Keratinocyte (primary cell): ENCODE results near the gene PLXNA2. TPM values are rescaled to one million over a fixed set of nuclear protein-coding genes. Genes with fewer than 3 reads are reported as not detected.

Experiments
- DNase-seq: peaks from one replicate; pipeline ENCODE4 v3.0.0-alpha.2; 2011; ENCODE audit warnings: low read depth, missing footprints, low spot score
- FAIRE-seq: peaks from 2 replicates; lab custom pipeline; 2011; peaks lifted over from hg19 to GRCh38; lab: Jason Lieb, UNC
- H2AFZ ChIP-seq: 2 replicates; pipeline ENCODE4 v1.6.0; 2012; ENCODE audit warnings: low read length, control low read depth, inconsistent platforms; ENCODE audit not compliant: control insufficient read depth
- H3K27ac ChIP-seq: 2 replicates; pipeline ENCODE4 v1.5.1; 2011; ENCODE audit warnings: low read length; ENCODE audit not compliant: control insufficient read depth, insufficient read depth
- H3K27me3 ChIP-seq: 3 replicates; pipeline ENCODE4 v1.6.0; 2011; ENCODE audit warnings: low read length; ENCODE audit not compliant: control insufficient read depth, insufficient read depth; ENCODE audit errors: extremely low read depth
- H3K36me3 ChIP-seq, 2 experiments: 2 replicates in 1 of 2; 3 replicates in 1 of 2; pipeline ENCODE4 v1.5.1; 2011; ENCODE audit warnings: low read length in 2 of 2, mild to moderate bottlenecking in 1 of 2; ENCODE audit not compliant: control insufficient read depth in 2 of 2, insufficient read depth in 2 of 2; ENCODE audit errors: extremely low read depth in 1 of 2
- H3K4me1 ChIP-seq: 3 replicates; pipeline ENCODE4 v1.5.1; 2011; ENCODE audit warnings: low read length; ENCODE audit not compliant: control insufficient read depth, insufficient read depth; ENCODE audit errors: extremely low read depth
- H3K4me2 ChIP-seq: 3 replicates; pipeline ENCODE4 v1.6.0; 2011; ENCODE audit warnings: low read depth, low read length; ENCODE audit not compliant: control insufficient read depth, insufficient read depth; ENCODE audit errors: extremely low read depth
- H3K4me3 ChIP-seq, 3 experiments: fragments of 200-600 bp in 1 of 3; sonication (generic) in 1 of 3; 2 replicates in 2 of 3; 3 replicates in 1 of 3; pipeline ENCODE4 v1.5.1; 2011 to 2016; ENCODE audit warnings: low read length in 3 of 3, mild to moderate bottlenecking in 3 of 3, control low read depth in 2 of 3, inconsistent platforms in 1 of 3, low read depth in 1 of 3, mixed read lengths in 1 of 3, mixed run types in 1 of 3, moderate library complexity in 1 of 3; ENCODE audit not compliant: control insufficient read depth in 2 of 3, insufficient read depth in 2 of 3; ENCODE audit errors: extremely low read depth in 1 of 3
- H3K79me2 ChIP-seq: 2 replicates; pipeline ENCODE4 v1.6.0; 2012; ENCODE audit warnings: low read length; ENCODE audit not compliant: control insufficient read depth, insufficient read depth
- H3K9ac ChIP-seq: 3 replicates; pipeline ENCODE4 v1.6.0; 2011; ENCODE audit warnings: low read length; ENCODE audit not compliant: control insufficient read depth, insufficient read depth; ENCODE audit errors: extremely low read depth
- H3K9me1 ChIP-seq: 3 replicates; pipeline ENCODE4 v1.6.0; 2011; ENCODE audit warnings: low read length; ENCODE audit not compliant: control insufficient read depth, insufficient read depth; ENCODE audit errors: extremely low read depth
- H3K9me3 ChIP-seq: 2 replicates; pipeline ENCODE4 v1.5.1; 2012; ENCODE audit warnings: low read depth, low read length; ENCODE audit not compliant: control insufficient read depth
- H4K20me1 ChIP-seq: 3 replicates; pipeline ENCODE4 v1.6.0; 2011; ENCODE audit warnings: low read length; ENCODE audit not compliant: control insufficient read depth, insufficient read depth; ENCODE audit errors: extremely low read depth
- CTCF ChIP-seq, 3 experiments: IDR thresholded peaks in 1 of 3; conservative IDR thresholded peaks in 1 of 3; optimal IDR thresholded peaks in 1 of 3; 2 replicates in 2 of 3; 3 replicates in 1 of 3; pipeline versions ENCODE3 to v1.5.1; 2011; ENCODE audit warnings: low read length in 3 of 3, mild to moderate bottlenecking in 3 of 3, moderate library complexity in 2 of 3, control low read depth in 1 of 3, inconsistent platforms in 1 of 3; ENCODE audit not compliant: insufficient read depth in 2 of 3; ENCODE audit errors: extremely low read depth in 1 of 3
- EZH2 ChIP-seq: IDR thresholded peaks from one replicate; pipeline ENCODE4 v1.6.1; 2012; ENCODE audit warnings: inconsistent platforms, mild to moderate bottlenecking, low read length, moderate library complexity
- dilution Hi-C: fragments of 300-500 bp; cut with MboI; formaldehyde crosslinking; loops from one replicate; pipeline ENCODE4 v1.7.0; 2020; ENCODE audit warnings: low sequenced_read_pairs; ENCODE audit not compliant: extremely low pct_ligation_motif_present
- polyA plus RNA-seq, 5 experiments: library from polyadenylated mRNA; depleted of rRNA in 3 of 5; stranded (reverse) in 3 of 5; stranded (forward) in 1 of 5; unstranded in 1 of 5; fragments of >200 nt; gene quantifications; 1 replicate in 1 of 5; 2 replicates in 3 of 5; 3 replicates in 1 of 5; pipeline versions ENCODE4 v1.2.1 to v1.2.3, GENCODE V29; 2011 to 2012; ENCODE audit warnings: missing spikeins in 2 of 5, low read depth in 1 of 5, low replicate concordance in 1 of 5

The PLXNA2 gene
- polyA plus RNA-seq, 1 donor (not counting 4 experiments of a cell fraction or from before 2014, with no cell fraction given) = 6.7 TPM

GRCh38 chr1:208118841-208119606, 125.2 kb downstream of the PLXNA2 start:
- DNase-seq = no peak
- dilution Hi-C loops = no loop called here
- H2AFZ ChIP-seq = no peak overlapping the region
- no peak for TF ChIP-seq EZH2
- no peak for TF ChIP-seq CTCF (optimal IDR thresholded peaks at IDR 0.05 in 1 of 3, IDR thresholded peaks at IDR 0.05 in 1 of 3, conservative IDR thresholded peaks at IDR 0.05 in 1 of 3; ENCODE audit: extremely low read depth in 1 of 3, insufficient read depth in 2 of 3, low read length in 3 of 3)
- H3K4me1 ChIP-seq = no peaks in the 10 kb centered on the region
- H3K9ac ChIP-seq = no peak overlapping the region
- H3K27ac ChIP-seq = no peak overlapping the region
- no peak overlapping the region for H3K4me2 ChIP-seq
- no peak for FAIRE-seq
- H3K9me3 ChIP-seq = no peaks in the 10 kb centered on the region
- peaks cover 1% of the 10 kb centered on the region for H3K79me2 ChIP-seq
- no peaks in the 10 kb centered on the region for H4K20me1 ChIP-seq
- H3K4me3 ChIP-seq = no peak overlapping the region
- no peaks in the 10 kb centered on the region for H3K9me1 ChIP-seq
- H3K36me3 ChIP-seq = peaks cover 2 to 12% of the 10 kb centered on the region in 2 experiments
- H3K27me3 ChIP-seq = no peaks in the 10 kb centered on the region

- Histone ChIP-seq H3K9me3 (no peaks in the 10 kb centered on the region), H3K9ac (no peak overlapping the region), H3K4me1 (no peaks in the 10 kb centered on the region), H4K20me1 (no peaks in the 10 kb centered on the region), H3K4me2 (no peak overlapping the region), H3K79me2 (peaks cover 1% of the 10 kb centered on the region), H2AFZ (no peak overlapping the region), H3K27ac (no peak overlapping the region), H3K9me1 (no peaks in the 10 kb centered on the region), H3K27me3 (no peaks in the 10 kb centered on the region), H3K4me3 (no peak overlapping the region), H3K36me3 (peaks cover 2 to 12% of the 10 kb centered on the region in 2 experiments)
- DNase-seq = no peak
- TF ChIP-seq EZH2 (no peak), CTCF (optimal IDR thresholded peaks at IDR 0.05 in 1 of 3, IDR thresholded peaks at IDR 0.05 in 1 of 3, conservative IDR thresholded peaks at IDR 0.05 in 1 of 3; ENCODE audit: extremely low read depth in 1 of 3, insufficient read depth in 2 of 3, low read length in 3 of 3) (no peak)
- FAIRE-seq = no peak
- dilution Hi-C loops = no loop called here
Observed at GRCh38 chr1:208118306-208118705, 125.9 kb downstream of the PLXNA2 start.
